ENCODE results near the gene FAM186B. TPM values are rescaled to one million over a fixed set of nuclear protein-coding genes. Genes with fewer than 3 reads are reported as not detected.
A peak's percentile ranks its signal among the peaks of the same experiment; 100 is the strongest.

FAM186B gene
- polyA plus RNA-seq, 4 donors = 0.82 to 2.4 (median 1.00) TPM

- no peak for DNase-seq (ENCODE audit: low read depth in 4 of 4, low spot score in 3 of 4)
Measured at GRCh38 chr12:49577589-49578315, 27.7 kb downstream of the FAM186B start.

GRCh38 chr12:49568442-49569162 lies 36.8 kb downstream of the FAM186B start:
- DNase-seq (ENCODE audit: low read depth in 4 of 4, low spot score in 3 of 4) = no peak

GRCh38 chr12:49567611-49568441 lies 37.6 kb downstream of the FAM186B start, which contains the start of gene MCRS1:
Gene MCRS1 (minus strand): TSS chr12:49568142. CDS start chr12:49566731, 1,411 bp downstream.
- peak; percentile 81 to 88 (median 84) for DNase-seq (ENCODE audit: low read depth in 4 of 4, low spot score in 3 of 4)

GRCh38 chr12:49567302-49567610 lies 38.2 kb downstream of the FAM186B start:
- DNase-seq (ENCODE audit: low read depth in 4 of 4, low spot score in 3 of 4) = no peak

GRCh38 chr12:49566361-49566760 lies 39.1 kb downstream of the FAM186B start:
- no peak for DNase-seq (ENCODE audit: low read depth in 4 of 4, low spot score in 3 of 4)

- no peak for DNase-seq (ENCODE audit: low read depth in 4 of 4, low spot score in 3 of 4)
Measured at GRCh38 chr12:49565406-49566265, 39.8 kb downstream of the FAM186B start.

- DNase-seq (ENCODE audit: low read depth in 4 of 4, low spot score in 3 of 4) = no peak
Measured at GRCh38 chr12:49564686-49565405, 40.6 kb downstream of the FAM186B start.

- no peak for DNase-seq (ENCODE audit: low read depth in 4 of 4, low spot score in 3 of 4)
Measured at GRCh38 chr12:49563951-49564685, 41.3 kb downstream of the FAM186B start.

- DNase-seq (ENCODE audit: low read depth in 4 of 4, low spot score in 3 of 4) = no peak
Measured at GRCh38 chr12:49562831-49563230, 42.6 kb downstream of the FAM186B start.

GRCh38 chr12:49562233-49562632 lies 43.2 kb downstream of the FAM186B start:
- no peak for DNase-seq (ENCODE audit: low read depth in 4 of 4, low spot score in 3 of 4)

- DNase-seq (ENCODE audit: low read depth in 4 of 4, low spot score in 3 of 4) = no peak
Measured at GRCh38 chr12:49560695-49561094, 44.7 kb downstream of the FAM186B start.

GRCh38 chr12:49559011-49559675 lies 46.3 kb downstream of the FAM186B start:
- no peak for DNase-seq (ENCODE audit: low read depth in 4 of 4, low spot score in 3 of 4)

- DNase-seq (ENCODE audit: low read depth in 4 of 4, low spot score in 3 of 4) = no peak
Measured at GRCh38 chr12:49558526-49558925, 46.9 kb downstream of the FAM186B start.

- DNase-seq (ENCODE audit: low read depth in 4 of 4, low spot score in 3 of 4) = no peak
Measured at GRCh38 chr12:49557917-49558215, 47.6 kb downstream of the FAM186B start.

- DNase-seq (ENCODE audit: low read depth in 4 of 4, low spot score in 3 of 4) = no peak
Measured at GRCh38 chr12:49557187-49557916, 48.1 kb downstream of the FAM186B start.

- DNase-seq (ENCODE audit: low read depth in 4 of 4, low spot score in 3 of 4) = no peak
Measured at GRCh38 chr12:49556391-49557186, 48.9 kb downstream of the FAM186B start.

Data from left renal pelvis (tissue), 4 donors.